ENCODE results near the gene ATXN1.

ATXN1 gene

DNA sequence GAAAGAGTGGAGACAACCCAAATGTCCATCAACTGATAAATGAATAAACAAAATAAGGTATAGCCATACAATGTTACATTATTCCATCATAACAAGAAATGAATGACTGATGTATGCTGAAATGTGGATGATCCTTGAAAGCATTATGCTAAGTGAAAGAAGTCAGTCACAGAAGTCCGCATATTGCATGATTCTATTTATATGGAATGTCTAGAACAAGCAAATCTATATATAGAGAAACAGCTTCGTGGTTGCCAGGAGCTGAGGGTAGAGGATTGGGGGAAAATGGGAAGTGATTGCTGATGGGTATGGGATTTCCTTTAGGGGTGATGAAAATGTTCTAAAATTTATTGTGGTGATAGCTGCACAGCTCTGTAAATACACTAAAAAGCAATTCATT is 196.8 kb downstream of the ATXN1 start:
- Histone ChIP-seq H3K79me2 (ENCODE audit: insufficient read depth, low read depth) (no peaks in the 10 kb centered on the region), H3K4me1 (ENCODE audit: low read depth, poor library complexity, severe bottlenecking) (no peaks in the 10 kb centered on the region), H3K4me3 (IDR thresholded peaks at IDR 0.05; ENCODE audit: insufficient read depth, low read depth, low read length) (no peak overlapping the region), H3K36me3 (ENCODE audit: insufficient read depth) (no peaks in the 10 kb centered on the region), H3K4me2 (no peak overlapping the region), H4K20me1 (ENCODE audit: insufficient read depth) (no peaks in the 10 kb centered on the region), H3K27ac (no peak overlapping the region), H3K9ac (no peak overlapping the region), H2AFZ (ENCODE audit: low read depth) (no peak overlapping the region), H3K27me3 (ENCODE audit: insufficient read depth, low read depth) (no peaks in the 10 kb centered on the region)
- TF ChIP-seq, protein P1, sequence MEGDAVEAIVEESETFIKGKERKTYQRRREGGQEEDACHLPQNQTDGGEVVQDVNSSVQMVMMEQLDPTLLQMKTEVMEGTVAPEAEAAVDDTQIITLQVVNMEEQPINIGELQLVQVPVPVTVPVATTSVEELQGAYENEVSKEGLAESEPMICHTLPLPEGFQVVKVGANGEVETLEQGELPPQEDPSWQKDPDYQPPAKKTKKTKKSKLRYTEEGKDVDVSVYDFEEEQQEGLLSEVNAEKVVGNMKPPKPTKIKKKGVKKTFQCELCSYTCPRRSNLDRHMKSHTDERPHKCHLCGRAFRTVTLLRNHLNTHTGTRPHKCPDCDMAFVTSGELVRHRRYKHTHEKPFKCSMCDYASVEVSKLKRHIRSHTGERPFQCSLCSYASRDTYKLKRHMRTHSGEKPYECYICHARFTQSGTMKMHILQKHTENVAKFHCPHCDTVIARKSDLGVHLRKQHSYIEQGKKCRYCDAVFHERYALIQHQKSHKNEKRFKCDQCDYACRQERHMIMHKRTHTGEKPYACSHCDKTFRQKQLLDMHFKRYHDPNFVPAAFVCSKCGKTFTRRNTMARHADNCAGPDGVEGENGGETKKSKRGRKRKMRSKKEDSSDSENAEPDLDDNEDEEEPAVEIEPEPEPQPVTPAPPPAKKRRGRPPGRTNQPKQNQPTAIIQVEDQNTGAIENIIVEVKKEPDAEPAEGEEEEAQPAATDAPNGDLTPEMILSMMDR (conservative IDR thresholded peaks at IDR 0.05; ENCODE audit: low read depth, low read length), result no peak

DNA sequence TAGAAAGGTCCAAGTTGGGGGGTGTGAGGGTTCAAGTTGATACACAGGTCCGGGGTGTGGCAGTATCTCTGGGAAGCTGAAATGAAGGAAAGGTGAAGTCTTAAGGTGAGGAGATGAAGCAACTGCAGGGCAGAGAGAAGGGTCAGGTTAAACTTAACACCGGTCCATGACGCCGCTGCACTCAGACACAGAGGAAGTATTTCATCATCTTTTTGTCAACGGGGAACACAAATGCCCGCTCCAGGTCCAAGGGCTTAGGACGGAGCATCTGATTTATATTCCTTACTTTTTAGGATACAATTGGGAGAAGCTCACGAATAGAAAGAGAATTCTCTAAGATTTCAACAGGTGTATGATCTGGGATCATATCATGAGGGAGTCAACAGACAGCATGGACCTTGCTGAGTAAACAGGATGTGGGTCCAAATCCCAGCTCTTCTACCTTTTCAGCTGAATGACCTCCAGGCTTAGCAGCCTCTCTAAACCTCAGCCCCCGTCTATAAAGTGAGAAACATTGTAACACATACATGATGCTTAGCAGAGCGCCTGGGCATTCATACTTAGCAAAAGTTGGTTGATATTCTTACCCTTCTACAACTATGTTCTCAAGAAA is 197.5 kb downstream of the ATXN1 start:
- H4K20me1 ChIP-seq (ENCODE audit: insufficient read depth), result no peaks in the 10 kb centered on the region
- no peak overlapping the region for H3K4me3 ChIP-seq (IDR thresholded peaks at IDR 0.05; ENCODE audit: insufficient read depth, low read depth, low read length)
- TF ChIP-seq, protein P1 (conservative IDR thresholded peaks at IDR 0.05; ENCODE audit: low read depth, low read length), result no peak
- no peaks in the 10 kb centered on the region for H3K27me3 ChIP-seq (ENCODE audit: insufficient read depth, low read depth)
- no peaks in the 10 kb centered on the region for H3K79me2 ChIP-seq (ENCODE audit: insufficient read depth, low read depth)
- H3K36me3 ChIP-seq (ENCODE audit: insufficient read depth), result no peaks in the 10 kb centered on the region
- no peak overlapping the region for H2AFZ ChIP-seq (ENCODE audit: low read depth)
- H3K27ac ChIP-seq, result no peak overlapping the region
- H3K4me2 ChIP-seq, result no peak overlapping the region
- no peaks in the 10 kb centered on the region for H3K4me1 ChIP-seq (ENCODE audit: low read depth, poor library complexity, severe bottlenecking)
- H3K9ac ChIP-seq, result no peak overlapping the region

DNA sequence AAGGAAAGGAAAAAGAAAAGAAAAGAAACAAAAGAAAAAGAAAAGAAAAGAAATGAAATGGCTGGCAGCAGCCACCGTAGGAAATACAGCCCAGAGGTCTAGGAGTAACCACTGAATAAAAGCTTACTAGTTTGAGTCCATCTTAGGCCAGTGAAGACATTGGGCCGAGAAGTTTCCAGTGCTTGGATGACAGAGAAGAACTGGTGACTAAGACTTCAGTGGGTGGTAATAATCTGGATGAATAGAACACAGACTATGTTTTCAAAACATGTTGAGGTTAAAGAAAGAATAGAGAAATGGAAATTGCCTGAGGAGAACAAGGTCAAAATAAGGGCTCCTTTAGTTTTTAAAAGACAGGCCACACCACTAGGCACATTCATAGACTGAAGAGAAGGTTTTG is 198.8 kb downstream of the ATXN1 start:
- Histone ChIP-seq H3K4me1 (ENCODE audit: low read depth, poor library complexity, severe bottlenecking) (no peaks in the 10 kb centered on the region), H3K36me3 (ENCODE audit: insufficient read depth) (no peaks in the 10 kb centered on the region), H3K4me3 (IDR thresholded peaks at IDR 0.05; ENCODE audit: insufficient read depth, low read depth, low read length) (no peak overlapping the region), H2AFZ (ENCODE audit: low read depth) (no peak overlapping the region), H3K27me3 (ENCODE audit: insufficient read depth, low read depth) (no peaks in the 10 kb centered on the region), H3K79me2 (ENCODE audit: insufficient read depth, low read depth) (no peaks in the 10 kb centered on the region), H3K4me2 (no peak overlapping the region), H3K27ac (no peak overlapping the region), H3K9ac (no peak overlapping the region), H4K20me1 (ENCODE audit: insufficient read depth) (no peaks in the 10 kb centered on the region)
- TF ChIP-seq, protein P1 (conservative IDR thresholded peaks at IDR 0.05; ENCODE audit: low read depth, low read length), result no peak

DNA sequence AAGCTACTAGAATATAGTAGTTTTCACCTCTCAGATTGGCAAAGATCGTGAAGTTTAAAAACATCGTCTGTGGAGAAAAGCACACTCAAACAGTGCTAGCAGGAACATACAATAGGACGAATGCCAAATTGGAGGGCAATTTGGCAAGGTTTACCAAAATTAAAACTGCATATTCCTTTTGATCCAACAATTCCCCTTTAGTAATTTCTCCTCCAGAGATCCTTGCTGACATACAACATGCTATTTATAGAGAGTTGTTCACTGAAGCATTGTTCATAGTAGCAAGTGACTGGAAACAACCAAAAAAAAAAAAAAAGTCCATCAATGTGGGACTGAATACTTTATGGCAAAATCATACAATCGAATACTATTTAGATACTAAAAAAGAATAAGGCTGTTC is 202.2 kb downstream of the ATXN1 start:
- TF ChIP-seq, protein P1 (conservative IDR thresholded peaks at IDR 0.05; ENCODE audit: low read depth, low read length), result no peak
- Histone ChIP-seq H2AFZ (ENCODE audit: low read depth) (no peak overlapping the region), H3K4me1 (ENCODE audit: low read depth, poor library complexity, severe bottlenecking) (no peaks in the 10 kb centered on the region), H3K9ac (no peak overlapping the region), H3K4me3 (IDR thresholded peaks at IDR 0.05; ENCODE audit: insufficient read depth, low read depth, low read length) (no peak overlapping the region), H3K4me2 (no peak overlapping the region), H3K36me3 (ENCODE audit: insufficient read depth) (no peaks in the 10 kb centered on the region), H4K20me1 (ENCODE audit: insufficient read depth) (no peaks in the 10 kb centered on the region), H3K27me3 (ENCODE audit: insufficient read depth, low read depth) (no peaks in the 10 kb centered on the region), H3K27ac (no peak overlapping the region), H3K79me2 (ENCODE audit: insufficient read depth, low read depth) (no peaks in the 10 kb centered on the region)

All from KMS-11 (cell line).